ENCODE measurements around the gene DHRS4. TPM values are rescaled to one million over a fixed set of nuclear protein-coding genes. Genes with fewer than 3 reads are reported as not detected.
"Not testable (repeated sequence)": the region's sequence is repeated elsewhere in the genome, so short reads cannot be mapped to it uniquely, and the experiment has no call there.

DHRS4 gene
- total RNA-seq, 1 donor from 2014 or later: 21.4 TPM

GRCh38 chr14:23954965-23955364, 1.4 kb downstream of the DHRS4 start:
- H3K9ac ChIP-seq (ENCODE audit: low read depth in 1 of 3, low read length in 3 of 3); H3K27ac ChIP-seq (ENCODE audit: low read depth, low read length); H3K36me3 ChIP-seq (ENCODE audit: control insufficient read depth in 3 of 3, insufficient read depth in 3 of 3, low read length in 3 of 3); H3K27me3 ChIP-seq (ENCODE audit: control insufficient read depth in 3 of 3, insufficient read depth in 3 of 3, low read length in 3 of 3); H3K9me3 ChIP-seq (ENCODE audit: control insufficient read depth in 3 of 3, low read length in 3 of 3): not testable (repeated sequence)
- Histone ChIP-seq H3K4me3 (ENCODE audit: low read length in 3 of 3) (peak overlapping the region in 1 of 3 donors; percentile 89), H3K4me1 (ENCODE audit: control insufficient read depth in 3 of 3, insufficient read depth in 3 of 3, low read length in 3 of 3) (peaks cover 21 to 26% (median 22%) of the 10 kb centered on the region in 3 donors)

- H3K27me3 ChIP-seq (ENCODE audit: control insufficient read depth in 3 of 3, insufficient read depth in 3 of 3, low read length in 3 of 3); H3K4me3 ChIP-seq (ENCODE audit: low read length in 3 of 3); H3K9ac ChIP-seq (ENCODE audit: low read depth in 1 of 3, low read length in 3 of 3); H3K9me3 ChIP-seq (ENCODE audit: control insufficient read depth in 3 of 3, low read length in 3 of 3); H3K27ac ChIP-seq (ENCODE audit: low read depth, low read length); H3K36me3 ChIP-seq (ENCODE audit: control insufficient read depth in 3 of 3, insufficient read depth in 3 of 3, low read length in 3 of 3): not testable (repeated sequence)
- H3K4me1 ChIP-seq (ENCODE audit: control insufficient read depth in 3 of 3, insufficient read depth in 3 of 3, low read length in 3 of 3): peaks cover 21 to 28% (median 22%) of the 10 kb centered on the region in 3 donors
These were observed 2.2 kb downstream of the DHRS4 start for GRCh38 chr14:23955811-23956210.

GRCh38 chr14:23957913-23958569, 4.5 kb downstream of the DHRS4 start:
- H3K27ac ChIP-seq (ENCODE audit: low read depth, low read length): not testable (repeated sequence)

GRCh38 chr14:23960899-23961298, 7.3 kb downstream of the DHRS4 start:
- not testable (repeated sequence) for H3K27ac ChIP-seq (ENCODE audit: low read depth, low read length); H3K4me1 ChIP-seq (ENCODE audit: control insufficient read depth in 3 of 3, insufficient read depth in 3 of 3, low read length in 3 of 3); H3K9ac ChIP-seq (ENCODE audit: low read depth in 1 of 3, low read length in 3 of 3); H3K9me3 ChIP-seq (ENCODE audit: control insufficient read depth in 3 of 3, low read length in 3 of 3); H3K4me3 ChIP-seq (ENCODE audit: low read length in 3 of 3); H3K27me3 ChIP-seq (ENCODE audit: control insufficient read depth in 3 of 3, insufficient read depth in 3 of 3, low read length in 3 of 3); H3K36me3 ChIP-seq (ENCODE audit: control insufficient read depth in 3 of 3, insufficient read depth in 3 of 3, low read length in 3 of 3)

More at GRCh38 chr14:23957913-23958569, 4.5 kb downstream of the DHRS4 start:
- H3K4me3 ChIP-seq (ENCODE audit: low read length in 3 of 3); H3K9me3 ChIP-seq (ENCODE audit: control insufficient read depth in 3 of 3, low read length in 3 of 3); H3K36me3 ChIP-seq (ENCODE audit: control insufficient read depth in 3 of 3, insufficient read depth in 3 of 3, low read length in 3 of 3); H3K27me3 ChIP-seq (ENCODE audit: control insufficient read depth in 3 of 3, insufficient read depth in 3 of 3, low read length in 3 of 3); H3K9ac ChIP-seq (ENCODE audit: low read depth in 1 of 3, low read length in 3 of 3): not testable (repeated sequence)
- H3K4me1 ChIP-seq (ENCODE audit: control insufficient read depth in 3 of 3, insufficient read depth in 3 of 3, low read length in 3 of 3): peaks cover 11 to 14% (median 13%) of the 10 kb centered on the region in 3 donors

GRCh38 chr14:23961704-23962103, 8.1 kb downstream of the DHRS4 start:
- not testable (repeated sequence) for H3K9me3 ChIP-seq (ENCODE audit: control insufficient read depth in 3 of 3, low read length in 3 of 3); H3K4me1 ChIP-seq (ENCODE audit: control insufficient read depth in 3 of 3, insufficient read depth in 3 of 3, low read length in 3 of 3); H3K4me3 ChIP-seq (ENCODE audit: low read length in 3 of 3); H3K27me3 ChIP-seq (ENCODE audit: control insufficient read depth in 3 of 3, insufficient read depth in 3 of 3, low read length in 3 of 3); H3K36me3 ChIP-seq (ENCODE audit: control insufficient read depth in 3 of 3, insufficient read depth in 3 of 3, low read length in 3 of 3); H3K9ac ChIP-seq (ENCODE audit: low read depth in 1 of 3, low read length in 3 of 3); H3K27ac ChIP-seq (ENCODE audit: low read depth, low read length)

GRCh38 chr14:23969130-23969480, 15.5 kb downstream of the DHRS4 start:
- peak overlapping the region in 1 of 3 donors; percentile 30 for H3K4me3 ChIP-seq (ENCODE audit: low read length in 3 of 3)
- not testable (repeated sequence) for H3K36me3 ChIP-seq (ENCODE audit: control insufficient read depth in 3 of 3, insufficient read depth in 3 of 3, low read length in 3 of 3); H3K9me3 ChIP-seq (ENCODE audit: control insufficient read depth in 3 of 3, low read length in 3 of 3); H3K9ac ChIP-seq (ENCODE audit: low read depth in 1 of 3, low read length in 3 of 3); H3K27me3 ChIP-seq (ENCODE audit: control insufficient read depth in 3 of 3, insufficient read depth in 3 of 3, low read length in 3 of 3); H3K4me1 ChIP-seq (ENCODE audit: control insufficient read depth in 3 of 3, insufficient read depth in 3 of 3, low read length in 3 of 3); H3K27ac ChIP-seq (ENCODE audit: low read depth, low read length)

- not testable (repeated sequence) for H3K9me3 ChIP-seq (ENCODE audit: control insufficient read depth in 3 of 3, low read length in 3 of 3); H3K36me3 ChIP-seq (ENCODE audit: control insufficient read depth in 3 of 3, insufficient read depth in 3 of 3, low read length in 3 of 3); H3K27ac ChIP-seq (ENCODE audit: low read depth, low read length); H3K27me3 ChIP-seq (ENCODE audit: control insufficient read depth in 3 of 3, insufficient read depth in 3 of 3, low read length in 3 of 3); H3K4me1 ChIP-seq (ENCODE audit: control insufficient read depth in 3 of 3, insufficient read depth in 3 of 3, low read length in 3 of 3)
- Histone ChIP-seq H3K4me3 (ENCODE audit: low read length in 3 of 3) (peak overlapping the region; percentile 30 to 73 (median 43)), H3K9ac (ENCODE audit: low read depth in 1 of 3, low read length in 3 of 3) (peak overlapping the region in 1 of 3 donors; percentile 71)
These were observed 16.1 kb downstream of the DHRS4 start for GRCh38 chr14:23969481-23970282.

- not testable (repeated sequence) for H3K27me3 ChIP-seq (ENCODE audit: control insufficient read depth in 3 of 3, insufficient read depth in 3 of 3, low read length in 3 of 3); H3K36me3 ChIP-seq (ENCODE audit: control insufficient read depth in 3 of 3, insufficient read depth in 3 of 3, low read length in 3 of 3); H3K9ac ChIP-seq (ENCODE audit: low read depth in 1 of 3, low read length in 3 of 3); H3K9me3 ChIP-seq (ENCODE audit: control insufficient read depth in 3 of 3, low read length in 3 of 3); H3K4me3 ChIP-seq (ENCODE audit: low read length in 3 of 3); H3K4me1 ChIP-seq (ENCODE audit: control insufficient read depth in 3 of 3, insufficient read depth in 3 of 3, low read length in 3 of 3); H3K27ac ChIP-seq (ENCODE audit: low read depth, low read length)
These were observed 16.7 kb downstream of the DHRS4 start for GRCh38 chr14:23970283-23970659.

- H3K27me3 ChIP-seq (ENCODE audit: control insufficient read depth in 3 of 3, insufficient read depth in 3 of 3, low read length in 3 of 3); H3K4me3 ChIP-seq (ENCODE audit: low read length in 3 of 3); H3K36me3 ChIP-seq (ENCODE audit: control insufficient read depth in 3 of 3, insufficient read depth in 3 of 3, low read length in 3 of 3); H3K9me3 ChIP-seq (ENCODE audit: control insufficient read depth in 3 of 3, low read length in 3 of 3); H3K9ac ChIP-seq (ENCODE audit: low read depth in 1 of 3, low read length in 3 of 3); H3K27ac ChIP-seq (ENCODE audit: low read depth, low read length); H3K4me1 ChIP-seq (ENCODE audit: control insufficient read depth in 3 of 3, insufficient read depth in 3 of 3, low read length in 3 of 3): not testable (repeated sequence)
These were observed 19.6 kb downstream of the DHRS4 start for GRCh38 chr14:23973178-23973577.

GRCh38 chr14:23974041-23974440, 20.5 kb downstream of the DHRS4 start:
- H3K27me3 ChIP-seq (ENCODE audit: control insufficient read depth in 3 of 3, insufficient read depth in 3 of 3, low read length in 3 of 3); H3K4me3 ChIP-seq (ENCODE audit: low read length in 3 of 3); H3K36me3 ChIP-seq (ENCODE audit: control insufficient read depth in 3 of 3, insufficient read depth in 3 of 3, low read length in 3 of 3); H3K4me1 ChIP-seq (ENCODE audit: control insufficient read depth in 3 of 3, insufficient read depth in 3 of 3, low read length in 3 of 3); H3K9me3 ChIP-seq (ENCODE audit: control insufficient read depth in 3 of 3, low read length in 3 of 3); H3K9ac ChIP-seq (ENCODE audit: low read depth in 1 of 3, low read length in 3 of 3); H3K27ac ChIP-seq (ENCODE audit: low read depth, low read length): not testable (repeated sequence)

Data from skeletal muscle tissue (tissue), 4 donors.